HepG2 (cell line): ENCODE results near the gene KCNAB3. TPM values are rescaled to one million over a fixed set of nuclear protein-coding genes. Genes with fewer than 3 reads are reported as not detected.

Source experiments
- ARID2 ChIP-seq: sonication (generic); formaldehyde crosslinking; IDR thresholded peaks from 2 replicates; pipeline ENCODE4 v1.8.1; 2022; ENCODE audit warnings: mild to moderate bottlenecking, missing genetic modification reagents, borderline replicate concordance
- CBX2 ChIP-seq, 2 experiments: fragments of 200-600 bp in 1 of 2; sonication (generic); formaldehyde crosslinking in 1 of 2; IDR thresholded peaks; 2 replicates each; pipeline versions ENCODE4 v1.7.0 to v1.8.1; 2018 to 2022; ENCODE audit warnings: low read depth in 2 of 2, low read length in 1 of 2, mild to moderate bottlenecking in 1 of 2, missing genetic modification reagents in 1 of 2
- FOXC1 ChIP-seq: sonication (generic); formaldehyde crosslinking; IDR thresholded peaks from 2 replicates; pipeline ENCODE4 v1.8.0; 2022; ENCODE audit warnings: mild to moderate bottlenecking, missing genetic modification reagents, borderline replicate concordance
- HNRNPK ChIP-seq: fragments of 200-400 bp; formaldehyde crosslinking; IDR thresholded peaks from 2 replicates; pipeline ENCODE4 v1.6.1; 2018; ENCODE audit warnings: low read length, low read depth, moderate library complexity, mild to moderate bottlenecking; ENCODE audit not compliant: poor library complexity, severe bottlenecking
- HNRNPUL1 ChIP-seq: fragments of 200-400 bp; formaldehyde crosslinking; IDR thresholded peaks from 2 replicates; pipeline ENCODE4 v1.6.1; 2017; ENCODE audit warnings: low read depth, mild to moderate bottlenecking, low read length, moderate library complexity
- KDM2A ChIP-seq: sonication (generic); formaldehyde crosslinking; IDR thresholded peaks from 2 replicates; pipeline ENCODE4 v1.4.0; 2020; ENCODE audit warnings: low read depth, missing genetic modification reagents, borderline replicate concordance
- MTERF4 ChIP-seq: sonication (generic); formaldehyde crosslinking; IDR thresholded peaks from 2 replicates; pipeline ENCODE4 v1.8.0; 2023; ENCODE audit warnings: mild to moderate bottlenecking, missing genetic modification reagents
- NONO ChIP-seq, 2 experiments: fragments of 450-650 bp in 1 of 2; sonication (generic) in 1 of 2; formaldehyde crosslinking in 1 of 2; IDR thresholded peaks in 1 of 2; conservative IDR thresholded peaks in 1 of 2; 2 replicates each; pipeline versions ENCODE4 v1.6.1 to v1.8.0; 2017 to 2022; ENCODE audit warnings: mild to moderate bottlenecking in 1 of 2, missing genetic modification reagents in 1 of 2, moderate library complexity in 1 of 2
- NPAS2 ChIP-seq: sonication (generic); formaldehyde crosslinking; IDR thresholded peaks from 2 replicates; pipeline ENCODE4 v1.8.0; 2022; ENCODE audit warnings: mild to moderate bottlenecking, missing genetic modification reagents, borderline replicate concordance
- SIX1 ChIP-seq: sonication (generic); formaldehyde crosslinking; IDR thresholded peaks from 2 replicates; pipeline ENCODE4 v1.4.0; 2020; ENCODE audit warnings: missing genetic modification reagents, borderline replicate concordance
- SOX5 ChIP-seq: IDR thresholded peaks from 2 replicates; pipeline ENCODE4 v1.6.1; 2016; ENCODE audit warnings: borderline replicate concordance
- TERF1 ChIP-seq: sonication (generic); formaldehyde crosslinking; IDR thresholded peaks from 2 replicates; pipeline ENCODE4 v1.8.0; 2022; ENCODE audit warnings: mild to moderate bottlenecking, missing genetic modification reagents, moderate library complexity
- XBP1 ChIP-seq: sonication (generic); formaldehyde crosslinking; IDR thresholded peaks from 2 replicates; pipeline ENCODE4 v1.5.0; 2020; ENCODE audit warnings: missing genetic modification reagents
- ZBTB37 ChIP-seq: sonication (generic); formaldehyde crosslinking; IDR thresholded peaks from 2 replicates; pipeline ENCODE4 v1.4.0; 2020; ENCODE audit warnings: mild to moderate bottlenecking, missing genetic modification reagents
- ZMYM2 ChIP-seq: sonication (generic); formaldehyde crosslinking; IDR thresholded peaks from 2 replicates; pipeline ENCODE4 v1.8.0; 2022; ENCODE audit warnings: mild to moderate bottlenecking, missing genetic modification reagents
- ZNF275 ChIP-seq: sonication (generic); formaldehyde crosslinking; IDR thresholded peaks from 2 replicates; pipeline ENCODE4 v1.8.0; 2022; ENCODE audit warnings: missing genetic modification reagents, mild to moderate bottlenecking, inconsistent platforms, borderline replicate concordance
- ZNF430 ChIP-seq: sonication (generic); formaldehyde crosslinking; IDR thresholded peaks from 2 replicates; pipeline ENCODE4 v1.9.0; 2021; ENCODE audit warnings: mild to moderate bottlenecking, missing genetic modification reagents
- ZNF512B ChIP-seq: sonication (generic); formaldehyde crosslinking; IDR thresholded peaks from 2 replicates; pipeline ENCODE4 v1.5.1; 2020; ENCODE audit warnings: missing genetic modification reagents, mild to moderate bottlenecking, borderline replicate concordance
- ZNF615 ChIP-seq: sonication (generic); formaldehyde crosslinking; IDR thresholded peaks from 2 replicates; pipeline ENCODE4 v1.5.0; 2020; ENCODE audit warnings: mild to moderate bottlenecking, missing genetic modification reagents, borderline replicate concordance
- ZNF776 ChIP-seq: sonication (generic); formaldehyde crosslinking; IDR thresholded peaks from 2 replicates; pipeline ENCODE4 v1.4.0; 2020; ENCODE audit warnings: mild to moderate bottlenecking, missing genetic modification reagents
- polyA plus RNA-seq, 8 experiments: library from polyadenylated mRNA; depleted of rRNA in 3 of 8; stranded (reverse) in 7 of 8; unstranded in 1 of 8; fragments of >200 nt; fragmentation: Illumina TruSeq in 4 of 8; extraction: Trizol in 4 of 8; gene quantifications; 2 replicates each; pipeline versions ENCODE4 v1.2.1 to v1.2.3, GENCODE V29; 2011 to 2016; ENCODE audit warnings: low read depth in 4 of 8, missing spikeins in 1 of 8, mixed read lengths in 1 of 8; ENCODE audit not compliant: insufficient read depth in 1 of 8
- total RNA-seq, 5 experiments: library from RNA; depleted of rRNA; stranded (reverse); fragments of >200 nt; fragmentation: Illumina TruSeq; extraction: Trizol; gene quantifications; 2 replicates each; pipeline ENCODE4 v1.2.3, GENCODE V29; 2016; ENCODE audit warnings: low read depth in 1 of 5

KCNAB3 gene
- total and polyA plus RNA-seq, 2 of the 13 experiments (the other 11 are each of a cell fraction or from before 2014, with no cell fraction given), result 0.29 to 0.88 TPM

- no peak for TF ChIP-seq CBX2 (IDR thresholded peaks at IDR 0.05; ENCODE audit: low read depth, low read length)
- no peak for TF ChIP-seq CBX2 (CRISPR knock-in tag; IDR thresholded peaks at IDR 0.05; ENCODE audit: low read depth)
- no peak for TF ChIP-seq ZNF512B (CRISPR knock-in tag)
- no peak for TF ChIP-seq TERF1
- TF ChIP-seq NPAS2, result no peak
- 0 out of 2 replicates have a peak, but pooled peaks have one; percentile 29 for TF ChIP-seq XBP1 (CRISPR knock-in tag)
- TF ChIP-seq KDM2A (CRISPR knock-in tag), result peak; percentile 46
- no peak for TF ChIP-seq FOXC1 (CRISPR knock-in tag)
- 0 out of 2 replicates have a peak, but pooled peaks have one; percentile 0 for TF ChIP-seq ZNF430 (CRISPR knock-in tag)
- TF ChIP-seq ZNF275 (CRISPR knock-in tag), result no peak
- TF ChIP-seq ZMYM2 (CRISPR knock-in tag), result no peak
- no peak; the same call in 1 of the 2 replicates for TF ChIP-seq ARID2 (CRISPR knock-in tag)
- no peak for TF ChIP-seq ZBTB37
- 0 out of 2 replicates have a peak, but pooled peaks have one; percentile 20 for TF ChIP-seq ZNF776
- no peak for TF ChIP-seq SOX5 (CRISPR knock-in tag)
- TF ChIP-seq HNRNPK, result no peak
- no peak for TF ChIP-seq SIX1 (CRISPR knock-in tag)
- no peak for TF ChIP-seq NONO (IDR thresholded peaks at IDR 0.05)
- peak; percentile 55; the same call in 1 of the 2 replicates for TF ChIP-seq NONO (CRISPR knock-in tag; conservative IDR thresholded peaks at IDR 0.05)
- no peak for TF ChIP-seq MTERF4 (CRISPR knock-in tag)
- TF ChIP-seq HNRNPUL1, result no peak
- no peak for TF ChIP-seq ZNF615 (CRISPR knock-in tag)
Measured at GRCh38 chr17:7931709-7932482, 2.2 kb upstream of the KCNAB3 start, which contains the start of the genes CNTROB and TRAPPC1 (continued).
